HFF-Myc (cell line): ENCODE results near the gene INSRR.

ENCODE experiments used
- DNase-seq: peaks from one replicate; pipeline ENCODE4 v3.0.0-alpha.2; 2011; ENCODE audit warnings: low read depth; ENCODE audit errors: extremely low read depth
- H3K4me3 ChIP-seq: replicated peaks from 2 replicates; pipeline ENCODE4 v1.5.1; 2011; ENCODE audit warnings: low read depth, mild to moderate bottlenecking, control low read depth, low read length
- TF ChIP-seq, protein P1 (sequence below): IDR thresholded peaks from 2 replicates; pipeline ENCODE4 v1.5.1; 2012; ENCODE audit warnings: mild to moderate bottlenecking, low read depth, low read length, control low read depth; ENCODE audit errors: missing control alignments

The INSRR gene

DNA sequence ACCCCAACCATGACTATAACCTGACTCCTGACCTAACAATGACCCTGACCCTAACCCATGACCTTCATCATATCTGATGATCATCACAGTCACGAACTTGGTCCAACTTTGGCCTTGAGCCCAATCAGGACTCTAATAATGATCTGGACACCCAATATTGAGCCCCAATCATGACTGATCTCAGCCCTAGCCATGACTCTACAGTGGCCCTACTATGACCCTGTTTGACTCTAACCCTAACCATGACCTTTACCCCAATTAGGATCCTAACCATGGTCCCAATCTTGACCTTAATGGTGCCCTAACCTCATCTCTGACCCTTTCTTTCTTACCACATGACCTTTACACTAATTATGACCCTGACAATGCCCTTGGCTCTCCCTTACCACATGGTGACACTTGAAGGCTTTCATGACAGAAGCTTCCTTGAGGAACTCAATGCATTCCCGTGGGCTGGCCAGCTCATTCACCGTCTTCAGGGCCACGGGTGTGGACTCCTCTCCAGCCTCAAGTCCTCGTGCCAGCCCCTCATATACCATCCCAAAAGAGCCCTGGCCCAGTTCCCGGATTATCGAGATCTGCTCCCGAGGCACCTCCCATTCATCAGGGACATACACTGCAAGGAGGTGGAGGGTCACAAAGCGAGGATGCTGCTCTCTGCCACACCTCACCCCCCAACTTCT is 16.2 kb downstream of the INSRR start:
- TF ChIP-seq, protein P1, sequence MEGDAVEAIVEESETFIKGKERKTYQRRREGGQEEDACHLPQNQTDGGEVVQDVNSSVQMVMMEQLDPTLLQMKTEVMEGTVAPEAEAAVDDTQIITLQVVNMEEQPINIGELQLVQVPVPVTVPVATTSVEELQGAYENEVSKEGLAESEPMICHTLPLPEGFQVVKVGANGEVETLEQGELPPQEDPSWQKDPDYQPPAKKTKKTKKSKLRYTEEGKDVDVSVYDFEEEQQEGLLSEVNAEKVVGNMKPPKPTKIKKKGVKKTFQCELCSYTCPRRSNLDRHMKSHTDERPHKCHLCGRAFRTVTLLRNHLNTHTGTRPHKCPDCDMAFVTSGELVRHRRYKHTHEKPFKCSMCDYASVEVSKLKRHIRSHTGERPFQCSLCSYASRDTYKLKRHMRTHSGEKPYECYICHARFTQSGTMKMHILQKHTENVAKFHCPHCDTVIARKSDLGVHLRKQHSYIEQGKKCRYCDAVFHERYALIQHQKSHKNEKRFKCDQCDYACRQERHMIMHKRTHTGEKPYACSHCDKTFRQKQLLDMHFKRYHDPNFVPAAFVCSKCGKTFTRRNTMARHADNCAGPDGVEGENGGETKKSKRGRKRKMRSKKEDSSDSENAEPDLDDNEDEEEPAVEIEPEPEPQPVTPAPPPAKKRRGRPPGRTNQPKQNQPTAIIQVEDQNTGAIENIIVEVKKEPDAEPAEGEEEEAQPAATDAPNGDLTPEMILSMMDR: no peak
- DNase-seq: no peak
- H3K4me3 ChIP-seq: no peak overlapping the region

DNA sequence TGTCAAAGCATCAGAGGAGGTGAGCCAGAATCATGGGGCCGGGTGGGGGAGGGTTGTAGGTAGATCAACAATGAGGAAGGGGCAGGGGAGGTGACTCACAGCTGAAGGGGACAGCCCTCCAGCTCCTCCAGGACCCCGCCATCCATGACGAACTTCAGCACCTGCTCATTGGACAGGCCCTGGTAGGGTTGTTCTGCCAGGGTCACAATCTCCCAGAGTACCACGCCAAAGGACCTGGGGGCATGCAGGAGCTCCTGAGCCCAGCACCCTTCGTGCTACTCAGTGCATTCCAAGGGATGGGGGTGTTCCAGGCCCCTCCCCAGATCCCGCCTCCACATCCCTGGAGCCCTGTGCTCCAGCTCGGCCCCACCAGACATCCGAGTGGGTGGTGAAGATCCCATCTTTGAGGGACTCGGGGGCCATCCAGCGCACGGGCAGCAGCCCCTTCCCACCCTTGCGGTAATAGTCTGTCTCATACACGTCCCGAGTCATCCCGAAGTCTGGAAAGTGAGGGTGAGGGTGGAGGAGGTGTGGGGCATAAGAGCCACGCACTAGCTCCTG is 17.5 kb downstream of the INSRR start:
- no peak for DNase-seq
- no peak overlapping the region for H3K4me3 ChIP-seq
- TF ChIP-seq, protein P1: no peak

DNA sequence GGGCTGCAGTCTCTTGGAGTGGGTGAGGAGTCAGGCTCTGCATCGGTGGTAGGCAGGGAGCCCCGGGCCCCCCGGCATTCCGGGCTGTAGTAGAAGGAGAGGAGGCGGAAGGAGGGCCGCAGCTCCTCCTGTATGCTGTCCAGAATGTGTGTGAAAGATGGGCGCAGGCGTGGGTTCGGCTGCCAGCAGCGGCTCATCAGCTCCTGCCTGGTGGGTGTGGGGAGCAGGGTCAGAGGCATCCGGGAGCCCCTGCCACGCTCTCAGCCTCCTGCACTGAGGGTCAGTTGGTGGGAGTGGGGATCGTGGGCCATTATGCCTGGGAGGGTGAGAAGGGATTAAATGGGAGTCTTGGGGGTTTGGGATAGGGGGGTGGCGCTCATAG is 18.0 kb downstream of the INSRR start:
- no peak for DNase-seq
- no peak overlapping the region for H3K4me3 ChIP-seq
- TF ChIP-seq, protein P1: no peak

DNA sequence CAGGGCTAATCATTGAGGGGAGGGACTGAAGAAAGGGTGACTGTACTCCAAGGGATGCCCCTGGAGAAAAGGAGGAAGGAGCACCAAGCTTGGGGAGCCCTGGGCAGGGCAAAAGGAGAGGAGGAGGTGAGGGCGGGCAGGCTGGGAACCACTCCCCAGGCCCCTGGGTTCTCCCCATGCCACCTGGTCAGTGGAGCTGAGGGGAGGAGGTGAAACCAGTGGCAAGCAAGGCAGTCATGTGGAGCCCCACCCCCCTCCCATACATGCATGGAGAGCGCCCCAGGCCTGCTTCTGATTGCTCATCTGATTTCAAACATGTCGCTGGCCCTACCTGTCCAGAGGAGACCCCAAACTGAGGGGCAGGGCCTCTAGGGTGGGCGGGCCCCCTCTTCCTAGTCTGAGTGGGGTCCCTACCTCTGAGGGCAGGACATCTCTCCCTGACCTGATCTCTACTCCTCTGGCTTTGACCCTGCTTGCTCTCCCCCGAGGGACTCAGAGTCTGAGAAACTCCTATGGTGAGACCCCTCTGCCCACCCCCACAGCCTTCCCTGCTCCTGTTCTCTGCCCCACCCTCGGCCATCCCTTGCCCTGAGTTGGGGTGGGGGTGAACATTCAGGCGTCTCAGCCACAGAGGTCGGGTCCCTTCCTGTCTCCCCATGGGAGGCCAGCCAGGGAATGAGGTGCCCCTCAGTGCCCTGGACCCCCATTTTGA is 18.6 kb downstream of the INSRR start:
- TF ChIP-seq, protein P1: no peak
- no peak for DNase-seq
- H3K4me3 ChIP-seq: no peak overlapping the region

DNA sequence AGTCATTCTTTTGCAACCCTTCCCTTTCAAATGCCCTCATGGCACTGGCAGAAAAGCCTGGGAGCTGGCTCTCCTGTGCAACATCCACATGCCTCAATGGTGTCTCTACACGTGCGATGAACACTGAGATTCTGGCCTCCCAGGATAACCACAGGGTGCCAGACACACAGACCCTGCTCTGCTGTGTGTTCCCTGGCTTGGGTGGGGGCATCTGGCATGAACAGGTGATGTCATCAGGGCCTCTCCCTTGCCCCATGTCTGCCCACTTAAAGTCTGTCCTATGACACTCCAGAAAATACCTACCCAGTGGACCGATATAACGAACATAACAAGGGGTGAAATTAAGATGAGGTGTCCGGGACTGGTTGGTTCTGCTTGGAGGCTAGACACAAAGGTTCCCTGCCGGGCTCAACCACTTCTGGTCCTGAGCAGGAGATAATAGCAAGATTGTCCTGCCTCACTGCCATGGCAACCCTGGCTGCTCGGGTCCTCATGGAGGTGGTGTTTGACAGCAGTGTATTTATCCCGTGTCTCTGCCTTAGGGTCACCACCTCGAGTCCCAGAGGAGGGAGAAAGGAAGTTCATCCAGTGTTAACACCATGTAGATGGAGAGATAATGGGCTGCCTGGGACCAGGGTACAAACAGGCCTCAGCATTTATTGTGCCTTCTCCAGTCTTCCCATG is 19.3 kb downstream of the INSRR start:
- H3K4me3 ChIP-seq: no peak overlapping the region
- DNase-seq: no peak
- TF ChIP-seq, protein P1: no peak

DNA sequence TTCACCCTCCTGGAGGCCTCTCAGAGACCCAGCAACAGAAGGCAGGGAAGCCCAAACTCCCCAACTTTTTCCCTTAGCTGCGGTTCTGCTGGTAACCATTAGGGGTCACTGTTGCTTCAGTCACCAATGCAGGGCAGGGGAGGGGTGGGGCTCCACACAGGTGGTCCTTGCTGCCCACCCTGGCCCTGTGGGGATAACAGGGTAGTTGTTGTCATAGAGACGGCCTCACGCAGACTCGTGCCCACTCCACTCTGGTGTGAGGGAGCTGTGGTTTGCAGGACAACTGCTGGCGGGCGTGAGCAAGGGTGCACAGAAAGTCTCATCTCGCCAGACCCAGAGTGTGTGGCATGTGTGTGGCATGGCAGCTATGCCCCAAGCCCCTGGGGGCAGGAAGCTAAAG is 19.9 kb downstream of the INSRR start:
- no peak for DNase-seq
- TF ChIP-seq, protein P1: peak; percentile 93
- H3K4me3 ChIP-seq: no peak overlapping the region
